Measurements from ENCODE around the gene DHRSX.
"Not testable (repeated sequence)": the region's sequence is repeated elsewhere in the genome, so short reads cannot be mapped to it uniquely, and the experiment has no call there.

Gene DHRSX

DNA sequence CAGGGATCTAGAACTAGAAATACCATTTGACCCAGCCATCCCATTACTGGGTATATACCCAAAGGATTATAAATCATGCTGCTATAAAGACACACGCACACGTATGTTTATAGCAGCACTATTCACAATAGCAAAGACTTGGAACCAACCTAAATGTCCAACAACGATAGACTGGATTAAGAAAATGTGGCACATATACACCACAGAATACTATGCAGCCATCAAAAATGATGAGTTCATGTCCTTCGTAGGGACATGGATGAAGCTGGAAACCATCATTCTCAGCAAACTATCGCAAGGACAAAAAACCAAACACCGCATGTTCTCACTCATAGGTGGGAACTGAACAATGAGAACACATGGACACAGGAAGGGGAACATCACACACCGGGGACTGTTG is 81.4 kb downstream of the DHRSX start:
- not testable (repeated sequence) for FAIRE-seq

DNA sequence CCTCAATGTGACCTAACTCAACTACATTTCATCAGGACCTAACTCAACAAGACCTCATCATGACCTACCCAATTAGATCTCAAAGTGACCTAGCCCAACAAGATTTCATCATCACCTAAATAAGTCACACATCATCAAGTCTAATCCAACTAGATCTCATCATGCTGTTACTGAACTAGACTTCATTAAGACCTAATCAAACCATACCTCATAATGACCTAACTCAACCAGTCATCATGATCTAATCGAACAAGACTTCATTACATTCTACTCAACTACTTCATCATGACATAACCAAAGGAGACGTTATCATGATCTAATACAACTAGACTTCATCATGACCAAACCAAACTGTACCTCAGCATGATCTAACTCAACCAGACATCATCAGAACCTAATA is 82.8 kb downstream of the DHRSX start:
- no peak for FAIRE-seq

DNA sequence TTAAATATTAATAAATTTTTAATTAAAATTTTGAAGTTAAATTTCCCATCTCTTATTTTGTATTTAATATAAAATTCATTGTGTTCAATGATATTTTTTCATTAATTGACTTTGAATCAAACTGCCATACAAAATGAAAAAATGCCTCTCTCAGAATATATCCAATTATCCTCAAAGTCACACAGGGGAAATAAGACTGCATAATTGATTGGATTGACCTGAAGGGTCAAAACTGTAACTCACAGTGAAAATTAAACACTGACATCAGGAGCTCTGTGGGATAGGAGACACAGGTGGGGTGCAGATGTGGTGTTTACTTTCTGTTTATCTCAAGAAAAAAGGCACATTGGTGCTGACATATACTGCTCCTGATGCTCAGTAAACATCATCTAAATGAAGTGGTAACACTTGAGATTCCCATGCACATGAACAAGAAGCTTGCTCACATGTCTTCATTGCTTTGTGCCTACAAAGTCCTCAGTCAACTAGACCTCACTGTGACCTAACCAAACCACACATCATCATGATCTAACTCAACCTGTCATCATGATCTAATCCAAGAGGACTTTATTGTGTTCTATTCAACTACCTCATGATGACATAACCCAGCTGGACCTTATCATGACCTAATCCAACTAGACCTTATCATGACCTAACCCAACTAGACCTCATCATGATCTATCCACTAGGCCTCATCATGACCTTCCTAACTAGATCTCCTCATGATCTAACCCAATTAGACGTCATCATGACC is 83.7 kb downstream of the DHRSX start:
- no peak for FAIRE-seq

DNA sequence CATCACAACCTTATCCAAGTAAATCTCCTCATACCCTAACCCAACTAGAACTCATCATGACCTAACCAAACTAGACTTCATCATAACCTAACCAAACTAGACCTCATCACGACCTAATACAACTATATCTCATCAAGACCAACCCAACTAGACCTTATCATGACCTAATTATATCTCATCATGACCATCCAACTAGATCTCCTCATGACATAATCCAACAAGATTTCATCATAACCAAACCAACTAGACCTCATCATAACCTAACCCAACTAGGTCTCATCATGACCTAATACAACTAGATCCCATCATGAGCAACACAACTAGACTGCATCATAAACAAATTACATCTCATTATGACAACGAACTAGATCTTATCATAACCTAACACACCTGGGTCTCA is 86.4 kb downstream of the DHRSX start:
- no peak for FAIRE-seq

DNA sequence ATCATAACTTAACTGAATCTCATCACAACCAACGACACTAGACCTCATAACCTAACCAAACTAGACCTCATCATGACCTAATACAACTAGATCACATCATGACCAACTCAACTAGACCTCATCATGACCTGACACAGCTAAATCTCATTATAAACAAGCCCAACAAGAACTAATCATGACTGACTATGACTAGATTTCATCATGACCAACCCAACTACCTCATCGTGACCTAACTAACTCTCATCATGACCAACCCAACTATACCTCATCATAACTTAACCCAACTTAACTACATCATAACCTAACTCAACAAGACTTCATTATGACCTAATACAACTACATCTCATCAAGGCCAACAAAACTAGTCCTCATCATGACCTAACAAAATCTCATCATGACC is 86.8 kb downstream of the DHRSX start:
- no peak for FAIRE-seq

DNA sequence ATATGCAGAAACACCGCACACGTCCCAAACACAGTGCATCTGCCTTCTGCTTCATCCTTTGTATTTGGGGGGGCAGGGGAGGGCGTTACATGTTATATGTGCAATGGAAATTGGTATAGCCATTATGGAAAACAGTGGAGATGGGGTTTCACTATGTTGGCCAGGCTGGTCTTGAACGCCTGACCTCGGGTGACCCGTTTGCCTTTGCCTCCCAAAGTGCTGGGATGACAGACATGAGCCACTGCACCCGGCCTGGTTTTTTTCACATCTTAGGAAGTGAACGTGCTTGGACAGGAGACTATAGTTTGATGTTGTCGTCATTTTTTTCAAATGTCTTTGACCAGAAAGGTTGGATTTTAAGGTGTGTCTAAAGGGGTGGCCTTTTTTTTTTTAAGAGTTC is 88.6 kb downstream of the DHRSX start:
- no peak for FAIRE-seq

DNA sequence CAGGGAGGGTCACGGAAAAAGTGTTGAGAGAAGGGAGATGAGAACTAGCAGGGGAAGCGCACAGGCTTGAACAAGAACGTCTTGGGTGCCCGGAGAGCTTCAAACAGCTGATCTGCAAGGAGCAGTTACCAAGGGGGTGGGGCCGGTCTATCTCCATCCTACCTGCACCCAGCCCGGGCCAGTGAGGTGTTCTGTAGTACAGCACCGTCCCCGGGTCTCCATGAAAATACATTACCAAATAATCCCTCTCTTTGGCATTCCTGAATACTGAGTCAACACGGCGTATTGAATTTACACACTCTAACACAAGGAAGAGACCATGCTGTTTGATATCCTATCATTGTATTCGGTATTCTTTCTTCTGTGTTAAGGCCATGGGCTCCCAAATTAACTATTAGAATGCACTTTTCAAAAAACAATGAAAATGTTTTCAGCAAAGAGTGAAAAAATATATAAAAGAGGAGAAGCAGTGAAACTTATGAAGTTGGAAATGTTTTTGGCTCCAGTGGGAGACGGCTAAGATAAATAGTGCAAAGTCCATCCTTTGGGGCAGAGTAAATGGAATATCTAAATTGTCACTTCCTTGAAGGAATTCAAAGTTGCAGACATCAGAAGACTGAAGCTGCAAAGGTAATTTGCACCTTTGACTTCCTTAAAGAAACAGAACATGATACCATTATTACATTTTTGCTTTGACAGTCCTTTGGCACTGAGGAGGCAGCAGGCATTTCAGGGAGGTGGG is 90.3 kb downstream of the DHRSX start:
- FAIRE-seq: no peak

DNA sequence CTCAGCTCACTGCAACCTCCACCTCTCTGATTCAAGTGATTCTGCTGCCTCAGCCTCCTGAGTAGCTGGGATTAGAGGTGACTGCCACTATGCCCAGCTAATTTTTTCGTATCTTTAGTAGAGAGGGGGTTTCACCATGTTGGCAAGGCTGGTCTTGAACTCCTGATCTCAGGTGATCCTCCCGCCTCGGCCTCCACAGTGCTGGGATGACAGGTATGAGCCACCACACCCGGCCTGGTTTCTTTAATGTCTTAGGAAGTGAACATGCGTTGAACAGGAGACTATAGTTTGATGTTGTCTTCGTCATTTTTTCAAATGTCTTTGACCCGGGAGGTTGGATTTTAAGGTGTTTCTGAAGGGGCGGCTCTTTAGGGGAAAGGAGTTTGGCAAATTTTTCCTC is 91.0 kb downstream of the DHRSX start:
- no peak for FAIRE-seq

DNA sequence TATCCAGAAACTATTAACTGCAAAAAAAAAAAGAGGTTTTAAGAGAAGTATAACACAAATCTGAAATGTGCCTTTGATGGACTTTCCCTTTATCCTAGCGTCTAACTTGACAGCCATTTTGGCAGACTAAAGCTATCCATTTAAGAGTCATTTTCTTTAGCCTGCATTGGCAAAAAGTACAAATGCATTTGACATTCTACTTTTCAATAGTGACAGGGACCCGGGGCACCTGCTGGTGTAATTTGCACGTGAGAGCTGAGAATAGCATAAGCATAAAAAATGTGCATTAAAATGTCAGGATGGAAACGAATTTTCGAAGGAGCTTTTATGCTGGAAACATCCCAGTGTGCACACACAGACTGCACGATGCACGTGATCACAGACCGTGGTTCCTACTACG is 91.9 kb downstream of the DHRSX start:
- no peak for FAIRE-seq

DNA sequence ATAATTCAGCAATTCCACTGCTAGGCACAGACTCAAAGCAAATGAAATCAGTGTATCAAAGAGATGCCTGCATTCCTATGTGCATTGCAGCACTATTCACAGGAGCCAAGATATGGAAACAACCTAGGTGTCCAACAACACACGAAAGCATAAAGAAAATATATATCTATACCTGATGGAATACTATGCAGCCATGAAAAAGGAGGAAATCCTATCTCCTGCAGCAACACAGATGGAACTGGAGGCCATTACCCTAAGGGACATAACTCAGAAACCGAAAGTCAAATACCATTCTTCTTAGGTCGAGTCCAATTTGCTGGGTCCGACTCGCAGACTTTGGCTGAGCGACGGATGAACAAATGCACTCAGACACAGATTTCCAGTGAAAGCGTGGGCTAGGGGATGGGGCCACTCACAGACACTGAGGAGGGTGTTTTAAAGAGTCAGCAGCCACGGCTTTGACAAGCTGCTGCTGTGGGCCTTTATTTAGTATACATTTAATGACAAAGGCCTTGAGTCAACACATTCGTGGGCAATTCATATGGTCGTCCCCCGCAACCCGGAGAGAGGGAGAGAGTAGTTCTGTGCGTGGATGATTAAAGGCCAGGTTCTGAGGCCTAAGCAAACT is 93.8 kb downstream of the DHRSX start:
- no peak for FAIRE-seq

DNA sequence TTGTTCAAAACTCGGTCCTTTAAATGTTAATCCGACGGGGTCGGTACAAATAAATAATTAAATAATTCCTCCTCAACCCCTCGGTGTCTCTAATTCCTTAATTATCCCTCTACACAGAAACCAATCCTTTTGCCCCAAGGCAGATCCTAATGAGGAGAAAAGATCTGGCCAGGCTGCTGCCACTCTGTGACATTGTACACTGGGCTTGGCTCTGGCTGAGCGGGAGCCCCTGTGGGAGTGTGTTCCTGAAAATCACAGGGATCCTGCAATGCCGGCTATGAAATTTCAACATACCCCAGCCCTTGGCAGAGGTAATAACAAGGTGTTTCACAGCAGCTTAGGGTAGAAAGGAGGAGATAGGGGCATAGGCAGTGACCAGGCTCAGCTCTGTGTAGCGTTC is 96.0 kb downstream of the DHRSX start:
- FAIRE-seq: no peak

DNA sequence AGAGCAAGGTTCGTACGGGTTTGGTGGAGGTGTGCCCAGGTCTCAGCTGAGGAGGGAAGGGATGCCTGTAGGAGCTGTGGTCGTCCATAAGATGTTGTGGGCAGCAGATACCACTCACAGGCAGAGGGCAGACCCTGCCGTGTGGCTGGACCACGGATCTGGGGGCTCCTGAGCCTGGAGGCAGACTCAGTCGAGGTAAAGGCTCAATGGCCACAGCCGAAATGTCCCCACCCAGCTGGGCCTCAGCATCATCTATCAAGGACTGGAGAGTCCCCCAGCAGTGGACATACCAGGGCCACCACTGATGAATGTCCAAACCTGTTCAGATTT is 98.5 kb downstream of the DHRSX start:
- FAIRE-seq: no peak

DNA sequence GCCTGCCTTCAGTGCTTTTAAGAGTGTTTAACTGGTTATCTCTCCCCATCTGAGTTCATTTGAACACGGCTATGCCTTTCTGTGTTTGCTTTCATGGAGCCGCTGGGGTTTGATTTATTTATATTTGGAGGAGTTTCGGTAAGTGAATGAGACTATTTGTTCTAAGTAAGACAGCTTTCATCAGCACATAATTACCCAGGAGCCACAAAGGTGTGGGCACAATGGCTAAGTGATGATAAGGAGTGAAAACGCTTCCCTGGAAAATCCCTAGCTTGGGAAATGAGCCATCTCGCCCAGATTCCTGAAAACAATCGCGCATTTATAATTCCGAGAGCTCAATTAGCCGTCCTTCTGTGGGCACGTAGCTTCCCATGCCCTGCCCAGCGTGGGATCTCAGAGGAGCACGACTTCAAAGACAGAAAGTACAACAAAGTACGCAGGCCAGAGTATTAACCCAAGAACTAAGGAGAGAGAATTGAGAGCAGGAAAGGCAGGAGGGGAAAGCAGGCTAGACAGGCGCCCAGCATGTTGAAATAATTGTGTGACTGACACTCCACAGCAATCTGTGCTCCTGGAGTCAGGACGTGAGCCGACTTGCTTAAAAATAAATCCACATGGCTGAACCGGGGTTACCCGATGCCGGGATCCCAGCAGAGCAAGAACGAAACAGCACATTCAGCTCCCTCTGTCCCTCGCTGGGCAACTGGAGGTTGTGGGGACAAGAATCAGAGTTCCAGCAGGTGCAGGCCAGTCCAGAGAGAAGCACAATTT is 99.0 kb downstream of the DHRSX start:
- FAIRE-seq: no peak

DNA sequence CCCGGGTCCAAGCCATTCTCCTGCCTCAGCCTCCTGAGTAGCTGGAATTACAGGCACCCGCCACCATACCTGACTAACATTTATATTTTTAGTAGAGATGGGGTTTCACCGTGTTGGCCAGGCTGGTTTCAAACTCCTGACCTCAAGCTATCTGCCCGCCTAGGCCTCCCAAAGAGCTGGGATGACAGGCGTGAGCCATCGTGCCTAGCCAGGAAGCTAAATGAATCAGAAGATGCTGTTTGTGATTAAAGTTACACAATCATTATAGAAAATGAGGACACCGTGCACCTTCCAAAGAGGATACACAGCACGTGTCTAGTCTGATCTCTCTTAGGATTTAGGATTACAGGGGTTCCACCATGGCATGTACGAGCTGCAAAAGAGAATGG is 99.6 kb downstream of the DHRSX start:
- FAIRE-seq: no peak

DNA sequence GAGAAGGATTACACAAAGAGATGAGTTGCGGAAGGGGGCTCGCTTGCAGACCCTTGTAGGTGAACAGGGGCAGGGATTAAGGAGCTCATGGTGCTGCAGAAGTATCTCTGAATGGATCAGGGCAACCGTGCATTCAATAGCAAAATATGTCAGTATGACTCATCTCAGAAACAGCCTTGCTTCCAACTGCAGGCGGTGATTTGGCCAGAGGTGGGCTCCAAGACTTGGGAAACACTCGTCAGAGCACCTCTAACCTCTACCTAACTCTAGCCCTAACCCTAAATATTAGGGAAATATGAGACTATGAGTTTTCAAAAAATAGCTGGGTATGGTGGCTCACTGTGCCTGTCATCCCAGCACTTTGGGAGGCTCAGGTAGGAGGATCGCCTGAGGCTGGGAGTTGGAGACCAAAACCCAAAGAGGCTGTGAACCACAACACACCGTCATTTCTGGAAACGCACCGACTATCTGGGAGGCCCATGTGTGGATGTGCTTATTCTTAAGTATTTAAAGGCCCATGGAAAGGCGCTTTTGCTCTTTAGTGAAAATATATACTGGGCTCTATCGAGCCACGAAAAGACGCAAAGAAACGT is 102.6 kb downstream of the DHRSX start:
- FAIRE-seq: no peak

DNA sequence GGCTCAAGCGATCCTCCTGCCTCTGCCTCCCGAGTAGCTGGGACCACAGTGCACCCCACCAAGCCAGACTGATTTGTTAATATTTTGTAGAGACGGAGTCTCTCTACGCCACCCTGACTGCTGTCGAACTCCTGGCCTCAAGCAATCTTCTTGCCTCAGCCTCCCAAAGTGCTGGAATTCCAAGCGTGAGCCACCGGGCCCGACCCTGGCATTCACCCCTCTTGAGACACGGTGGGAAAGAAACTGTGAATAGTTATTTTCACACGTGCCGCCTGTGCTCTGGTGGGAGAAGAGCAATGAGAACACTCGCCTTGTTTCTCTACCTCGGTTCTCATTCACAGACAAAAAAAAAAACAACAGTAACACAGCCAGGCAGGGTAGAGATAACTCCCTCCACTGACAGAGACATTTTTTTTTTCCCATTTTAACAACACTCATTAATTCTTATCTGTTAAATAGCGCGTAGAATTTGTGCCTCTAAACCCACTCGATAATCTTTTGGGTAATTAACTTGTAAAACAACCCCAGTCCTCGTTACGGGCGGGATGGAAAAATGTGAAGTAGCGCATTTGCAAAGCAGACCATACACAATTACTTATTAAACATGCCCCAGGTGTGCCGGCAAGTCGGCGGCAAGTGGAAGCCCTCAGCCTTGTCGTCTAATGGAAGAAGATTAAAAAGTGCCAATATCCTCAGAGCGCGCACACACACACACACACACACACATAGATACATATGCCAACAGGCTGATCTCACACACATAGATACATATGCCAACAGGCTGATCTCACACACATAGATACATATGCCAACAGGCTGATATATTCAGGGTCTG is 103.3 kb downstream of the DHRSX start:
- no peak for FAIRE-seq

DNA sequence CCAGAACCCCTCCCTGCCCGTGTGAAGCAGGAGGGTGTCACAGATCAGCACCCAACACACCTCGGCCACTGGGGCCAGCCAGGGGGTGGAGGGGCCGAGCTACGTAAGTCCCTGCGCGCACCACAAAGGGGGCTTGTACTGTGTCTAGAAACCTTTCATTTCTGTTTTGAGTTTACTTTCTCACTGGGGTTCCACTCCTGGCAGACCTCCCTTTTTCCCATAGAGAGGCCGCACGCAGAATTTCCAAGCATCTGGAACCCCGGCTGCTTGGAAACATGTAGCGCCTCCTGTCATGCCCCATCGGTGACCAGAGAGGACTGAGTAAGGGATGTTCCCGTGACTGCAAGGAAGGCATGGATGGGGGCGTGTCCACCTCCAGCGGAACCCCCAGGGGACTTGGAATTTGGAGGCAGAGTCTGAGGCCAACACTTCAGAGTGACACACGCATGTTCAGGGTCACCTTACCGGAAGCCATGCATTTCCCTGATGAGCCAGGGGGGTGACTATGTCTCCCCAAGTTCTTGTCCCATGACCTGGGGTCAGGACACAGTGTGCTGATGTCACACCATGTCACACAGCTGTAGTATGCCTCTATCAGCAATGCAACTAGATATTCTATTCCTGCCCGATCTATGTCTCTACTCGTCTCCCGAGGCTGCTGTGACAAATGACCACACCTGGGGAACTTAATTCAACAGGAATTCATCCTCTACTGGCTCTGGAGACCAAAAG is 105.3 kb downstream of the DHRSX start:
- no peak for FAIRE-seq

DNA sequence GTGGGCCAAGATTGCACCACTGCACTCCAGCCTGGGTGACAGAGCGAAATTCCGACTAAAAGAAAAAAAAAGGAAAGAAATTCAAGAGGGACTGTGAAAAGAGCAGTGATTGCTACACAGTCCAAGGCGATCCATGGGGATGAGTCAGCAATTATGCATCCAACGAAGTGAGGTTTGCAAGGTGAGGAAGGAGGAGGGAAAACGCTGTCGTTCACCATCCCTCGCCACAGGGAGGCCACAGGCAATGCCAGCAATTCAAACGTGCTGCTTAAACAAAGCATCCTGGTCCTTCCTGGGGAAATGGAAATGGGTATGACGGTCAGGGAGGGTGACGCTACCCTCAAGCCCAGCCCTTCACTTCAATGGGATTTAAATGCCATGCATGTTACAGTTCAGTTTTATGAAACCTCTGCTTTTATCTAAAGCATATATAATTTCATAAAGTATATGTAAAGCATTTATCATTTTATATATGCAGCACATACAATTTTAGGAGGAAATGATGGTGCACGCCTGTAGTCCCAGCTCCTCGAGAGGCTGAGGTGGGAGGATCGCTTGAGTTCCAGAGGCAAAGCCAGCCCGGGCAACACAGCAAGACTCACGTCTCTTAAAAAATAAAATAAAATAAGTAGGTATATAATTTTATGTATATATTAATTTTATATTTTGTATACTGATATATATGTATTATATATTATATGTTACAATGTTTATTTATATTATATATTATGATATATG is 108.7 kb downstream of the DHRSX start:
- FAIRE-seq: no peak

DNA sequence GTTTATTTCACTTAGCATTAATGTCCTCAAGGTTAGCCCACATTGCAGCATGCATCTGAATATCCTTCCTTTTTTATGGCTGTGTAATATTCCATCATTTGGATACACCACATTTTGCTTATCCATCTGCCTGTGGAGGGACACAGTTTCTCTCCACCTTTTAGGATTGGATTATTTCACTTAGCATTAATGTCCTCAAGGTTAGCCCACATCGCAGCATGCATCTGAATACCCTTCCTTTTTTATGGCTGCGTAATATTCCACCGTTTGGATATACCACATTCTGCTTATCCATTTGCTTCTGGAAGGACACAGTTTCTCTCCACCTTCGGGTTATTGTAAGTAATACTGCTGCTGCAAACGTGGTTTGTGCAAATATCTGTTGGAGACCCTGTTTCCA is 110.0 kb downstream of the DHRSX start:
- no peak for FAIRE-seq

DNA sequence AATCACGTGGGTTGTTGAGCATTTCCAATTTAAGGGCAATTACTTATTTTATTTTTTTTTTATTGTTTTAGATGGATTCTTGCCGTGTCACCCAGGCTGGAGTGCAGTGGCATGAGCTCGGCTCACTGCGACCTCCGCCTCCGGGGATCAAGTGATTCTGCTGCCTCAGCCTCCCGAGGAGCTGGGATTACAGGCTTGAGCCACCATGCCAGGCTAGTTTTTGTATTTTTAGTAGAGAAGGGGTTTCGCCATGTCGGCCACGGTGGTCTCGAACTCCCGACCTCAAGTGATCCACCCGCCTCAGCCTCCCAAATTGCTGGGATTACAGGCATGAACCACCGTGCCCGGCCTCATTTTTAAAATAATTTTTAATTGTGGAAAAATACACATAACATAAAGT is 111.0 kb downstream of the DHRSX start:
- FAIRE-seq: not testable (repeated sequence)

DNA sequence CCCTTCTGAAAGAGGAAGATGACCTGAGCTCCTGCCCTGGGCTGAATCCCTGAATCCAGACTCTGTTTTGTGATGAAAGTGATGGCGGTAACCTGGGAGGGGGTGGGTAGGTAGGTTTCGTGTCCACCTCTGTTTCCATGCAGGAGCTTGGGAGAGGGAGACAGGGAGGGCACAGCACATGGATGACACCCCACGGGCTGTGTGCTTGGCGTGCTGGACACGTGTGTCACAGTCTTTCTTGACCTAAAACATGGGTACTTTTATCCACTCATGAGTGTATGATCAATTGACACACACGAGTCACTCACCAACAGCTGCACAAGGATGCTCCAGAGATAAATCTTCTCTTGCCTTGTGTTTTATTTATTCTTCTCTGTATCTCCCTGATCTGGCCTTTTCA is 111.5 kb downstream of the DHRSX start:
- no peak for FAIRE-seq
